Measurements from ENCODE around the gene RAP1B. TPM values are rescaled to one million over a fixed set of nuclear protein-coding genes. Genes with fewer than 3 reads are reported as not detected.

Gene RAP1B
- total and polyA plus RNA-seq, 2 of the 13 experiments (the other 11 are each of a cell fraction or from before 2014, with no cell fraction given): 71.1 to 92.7 TPM

GRCh38 chr12:68686595-68687521, 76.2 kb downstream of the RAP1B start, which contains the start of gene NUP107 (continued):
- TF ChIP-seq ZBTB33 (CRISPR knock-in tag; IDR thresholded peaks at IDR 0.05) (peak; percentile 73; the same call in 1 of the 2 replicates), GFI1 (CRISPR knock-in tag; IDR thresholded peaks at IDR 0.05; ENCODE audit: borderline replicate concordance) (peak; percentile 67; the same call in 1 of the 2 replicates), ZKSCAN5 (CRISPR knock-in tag; IDR thresholded peaks at IDR 0.05) (no peak), PBX3 (CRISPR knock-in tag; IDR thresholded peaks at IDR 0.05; ENCODE audit: borderline replicate concordance) (no peak), SP140L (CRISPR knock-in tag; IDR thresholded peaks at IDR 0.05; ENCODE audit: borderline replicate concordance) (0 out of 2 replicates have a peak, but pooled peaks have one; percentile 38), CEBPG (CRISPR knock-in tag; IDR thresholded peaks at IDR 0.05) (peak; percentile 68), GATAD2A (CRISPR knock-in tag; IDR thresholded peaks at IDR 0.05) (no peak; the same call in none of the 2 replicates), ZSCAN25 (CRISPR knock-in tag; IDR thresholded peaks at IDR 0.05) (no peak), ZBTB39 (CRISPR knock-in tag; IDR thresholded peaks at IDR 0.05) (no peak), FOXP1 (IDR thresholded peaks at IDR 0.05) (no peak), FOXP1 (CRISPR knock-in tag; IDR thresholded peaks at IDR 0.05) (0 out of 2 replicates have a peak, but pooled peaks have one; percentile 30), MXD3 (CRISPR knock-in tag; IDR thresholded peaks at IDR 0.05) (peak; percentile 89), IRF9 (CRISPR knock-in tag; IDR thresholded peaks at IDR 0.05; ENCODE audit: borderline replicate concordance) (peak; percentile 34; the same call in 1 of the 2 replicates), GMEB2 (CRISPR knock-in tag; IDR thresholded peaks at IDR 0.05; ENCODE audit: low read depth) (no peak; the same call in 1 of the 2 replicates), KLF16 (CRISPR knock-in tag; IDR thresholded peaks at IDR 0.05) (peak in 1 of 2 experiments; percentile 98; a peak in 2 of 4 replicates), CAMTA2 (CRISPR knock-in tag; IDR thresholded peaks at IDR 0.05; ENCODE audit: borderline replicate concordance) (no peak; the same call in 1 of the 2 replicates), SYNCRIP (IDR thresholded peaks at IDR 0.05; ENCODE audit: insufficient read depth, low read depth, low read length) (no peak), HMGA1 (CRISPR knock-in tag; conservative IDR thresholded peaks at IDR 0.05) (no peak), ZNF367 (CRISPR knock-in tag; IDR thresholded peaks at IDR 0.05; ENCODE audit: borderline replicate concordance) (no peak), TP53 (CRISPR knock-in tag; conservative IDR thresholded peaks at IDR 0.05) (peak; percentile 87; the same call in 1 of the 2 replicates)

Measured in HepG2 (cell line).